H1 (cell line): Measurements from ENCODE around the gene GRM6. TPM values are rescaled to one million over a fixed set of nuclear protein-coding genes. Genes with fewer than 3 reads are reported as not detected.

Experiments used
- CTCF ChIA-PET: fragments of 300-600 bp; sonication (Branson Sonifier 250); formaldehyde crosslinking; loops from one replicate; lab custom pipeline; 2021; ENCODE audit not compliant: partially characterized antibody; lab: Charles Lee
- POLR2A ChIA-PET: fragments of 300-600 bp; sonication (Branson Sonifier 250); formaldehyde crosslinking; loops from one replicate; lab custom pipeline; 2021; ENCODE audit warnings: inconsistent platforms; ENCODE audit not compliant: partially characterized antibody; lab: Charles Lee
- DNase-seq, 2 experiments: peaks; one replicate each; pipeline versions ENCODE4 v3.0.0 to v3.0.0-alpha.2; 2010 to 2022; ENCODE audit warnings: low spot score in 2 of 2, low read depth in 1 of 2, mixed read lengths in 1 of 2
- FAIRE-seq: peaks from 2 replicates; lab custom pipeline; 2011; peaks lifted over from hg19 to GRCh38; lab: Jason Lieb, UNC
- H2AFZ ChIP-seq: 2 replicates; pipeline ENCODE4 v1.8.1; 2012; ENCODE audit warnings: low read length, inconsistent platforms
- H2AK5ac ChIP-seq: 2 replicates; pipeline ENCODE4 v1.6.1; 2013; ENCODE audit warnings: low read depth, low read length
- H2BK120ac ChIP-seq: replicated peaks from 2 replicates; pipeline ENCODE3; 2013; ENCODE audit warnings: low read depth, low read length, inconsistent platforms
- H2BK12ac ChIP-seq: 2 replicates; pipeline ENCODE4 v1.6.1; 2013; ENCODE audit warnings: low read depth, low read length
- H2BK15ac ChIP-seq: 2 replicates; pipeline ENCODE4 v1.6.1; 2013; ENCODE audit warnings: low read length
- H2BK20ac ChIP-seq: 2 replicates; pipeline ENCODE4 v1.6.1; 2013; ENCODE audit warnings: low read length
- H2BK5ac ChIP-seq: 2 replicates; pipeline ENCODE4 v1.6.1; 2013; ENCODE audit warnings: low read depth, low read length
- H3K14ac ChIP-seq: 2 replicates; pipeline ENCODE4 v1.6.1; 2013; ENCODE audit warnings: inconsistent platforms; ENCODE audit not compliant: insufficient read length
- H3K18ac ChIP-seq: 2 replicates; pipeline ENCODE4 v1.6.1; 2013; ENCODE audit warnings: low read length; ENCODE audit errors: extremely low read depth
- H3K23ac ChIP-seq: 2 replicates; pipeline ENCODE4 v1.6.1; 2013; ENCODE audit warnings: inconsistent platforms; ENCODE audit not compliant: insufficient read length
- H3K23me2 ChIP-seq: 2 replicates; pipeline ENCODE4 v1.6.1; 2013; ENCODE audit warnings: low read depth, low read length
- H3K27ac ChIP-seq: 2 replicates; pipeline ENCODE4 v1.6.1; 2011; ENCODE audit warnings: low read depth, low read length, inconsistent platforms
- H3K27me3 ChIP-seq, 4 experiments: replicated peaks in 1 of 4; 1 replicate in 1 of 4; 2 replicates in 3 of 4; pipeline versions ENCODE4 v1.6.1 to v1.8.1; 2011 to 2013; ENCODE audit warnings: low read length in 3 of 4, mild to moderate bottlenecking in 3 of 4, inconsistent platforms in 2 of 4, mixed read lengths in 2 of 4, moderate library complexity in 1 of 4; ENCODE audit not compliant: control insufficient read depth in 3 of 4, insufficient read depth in 3 of 4; ENCODE audit errors: extremely low read depth in 1 of 4
- H3K36me3 ChIP-seq, 4 experiments: 2 replicates each; pipeline versions ENCODE4 v1.6.1 to v1.8.1; 2011 to 2013; ENCODE audit warnings: mild to moderate bottlenecking in 4 of 4, low read length in 3 of 4, moderate library complexity in 2 of 4, control low read depth in 1 of 4, inconsistent platforms in 1 of 4; ENCODE audit not compliant: insufficient read depth in 4 of 4, control insufficient read depth in 2 of 4
- H3K4ac ChIP-seq: replicated peaks from 2 replicates; pipeline ENCODE3; 2013; ENCODE audit warnings: low read length, low read depth, mixed read lengths, inconsistent platforms; ENCODE audit not compliant: insufficient read length
- H3K4me1 ChIP-seq, 4 experiments: replicated peaks in 1 of 4; 1 replicate in 1 of 4; 2 replicates in 3 of 4; pipeline versions ENCODE4 v1.6.1 to v1.8.1; 2011 to 2013; ENCODE audit warnings: low read length in 3 of 4, inconsistent platforms in 2 of 4, mixed read lengths in 1 of 4; ENCODE audit not compliant: insufficient read depth in 4 of 4, control insufficient read depth in 3 of 4
- H3K4me2 ChIP-seq, 2 experiments: 2 replicates each; pipeline versions ENCODE4 v1.6.1 to v1.8.1; 2011 to 2013; ENCODE audit warnings: low read depth in 2 of 2, low read length in 2 of 2, control low read depth in 1 of 2, inconsistent platforms in 1 of 2, mild to moderate bottlenecking in 1 of 2; ENCODE audit not compliant: insufficient read depth in 1 of 2
- H3K4me3 ChIP-seq, 4 experiments: fragments of 200-600, 300-600 bp in 1 of 4; sonication (generic), shearing (Covaris generic), sonication (Bioruptor Twin) in 1 of 4; 2 replicates each; pipeline versions ENCODE4 v1.5.1 to v1.8.1; 2011 to 2016; ENCODE audit warnings: low read length in 4 of 4, low read depth in 3 of 4, control low read depth in 2 of 4, inconsistent platforms in 2 of 4, mild to moderate bottlenecking in 2 of 4, mixed read lengths in 1 of 4, moderate library complexity in 1 of 4; ENCODE audit not compliant: insufficient read depth in 2 of 4; ENCODE audit errors: extremely low read depth in 1 of 4
- H3K56ac ChIP-seq: replicated peaks from 2 replicates; pipeline ENCODE3; 2013; ENCODE audit warnings: low read depth, mild to moderate bottlenecking, mixed read lengths, low read length, inconsistent platforms; ENCODE audit not compliant: insufficient read length
- H3K79me1 ChIP-seq: 2 replicates; pipeline ENCODE4 v1.6.1; 2013; ENCODE audit warnings: low read depth, low read length, control low read depth
- H3K79me2 ChIP-seq, 2 experiments: 2 replicates each; pipeline versions ENCODE4 v1.6.1 to v1.8.1; 2012 to 2013; ENCODE audit warnings: low read length in 2 of 2, mild to moderate bottlenecking in 2 of 2, inconsistent platforms in 1 of 2; ENCODE audit not compliant: insufficient read depth in 2 of 2, control insufficient read depth in 1 of 2
- H3K9ac ChIP-seq, 4 experiments: replicated peaks in 1 of 4; 1 replicate in 1 of 4; 2 replicates in 3 of 4; pipeline versions ENCODE4 v1.6.1 to v1.8.1; 2011 to 2013; ENCODE audit warnings: low read depth in 3 of 4, low read length in 3 of 4, control low read depth in 2 of 4, mild to moderate bottlenecking in 2 of 4, moderate library complexity in 2 of 4, inconsistent platforms in 1 of 4; ENCODE audit errors: extremely low read depth in 1 of 4
- H3K9me3 ChIP-seq, 2 experiments: 2 replicates each; pipeline versions ENCODE4 v1.6.1 to v1.8.1; 2012 to 2013; ENCODE audit warnings: mild to moderate bottlenecking in 2 of 2, moderate library complexity in 2 of 2, control low read depth in 1 of 2, inconsistent platforms in 1 of 2, low read depth in 1 of 2, low read length in 1 of 2, mixed read lengths in 1 of 2; ENCODE audit not compliant: insufficient read depth in 2 of 2
- H4K20me1 ChIP-seq, 2 experiments: replicated peaks in 1 of 2; 2 replicates each; pipeline versions ENCODE3 to v1.8.1; 2011 to 2013; ENCODE audit warnings: inconsistent platforms in 2 of 2, low read length in 2 of 2, mild to moderate bottlenecking in 1 of 2; ENCODE audit not compliant: insufficient read depth in 2 of 2, control insufficient read depth in 1 of 2
- H4K5ac ChIP-seq: 2 replicates; pipeline ENCODE4 v1.6.1; 2013; ENCODE audit warnings: low read length, low read depth, mixed read lengths, inconsistent platforms; ENCODE audit not compliant: insufficient read length
- H4K8ac ChIP-seq: 2 replicates; pipeline ENCODE4 v1.8.0; 2013; ENCODE audit warnings: mild to moderate bottlenecking, moderate library complexity, low read length, inconsistent platforms; ENCODE audit not compliant: insufficient read depth; ENCODE audit errors: extremely low read depth
- H4K91ac ChIP-seq: replicated peaks from 2 replicates; pipeline ENCODE3; 2013; ENCODE audit warnings: low read length, mixed read lengths, inconsistent platforms; ENCODE audit not compliant: insufficient read length
- KDM5A ChIP-seq: fragments of 200-600 bp; IDR thresholded peaks from 2 replicates; pipeline ENCODE4 v1.7.1; 2012; ENCODE audit warnings: mild to moderate bottlenecking, low read length, inconsistent platforms, mixed read lengths
- NANOG ChIP-seq: IDR thresholded peaks from 2 replicates; pipeline ENCODE4 v1.6.1; 2011; ENCODE audit warnings: low read length, low read depth, mild to moderate bottlenecking, inconsistent platforms; ENCODE audit not compliant: insufficient read depth, poor library complexity, severe bottlenecking
- PHF8 ChIP-seq: fragments of 200-600 bp; sonication (generic); conservative IDR thresholded peaks from 2 replicates; pipeline ENCODE4 v1.7.1; 2012; ENCODE audit warnings: low read depth, mild to moderate bottlenecking, inconsistent platforms, low read length, moderate library complexity
- RAD21 ChIP-seq, 2 experiments: IDR thresholded peaks in 1 of 2; conservative IDR thresholded peaks in 1 of 2; 2 replicates each; pipeline ENCODE4 v1.6.1; 2011; ENCODE audit warnings: low read depth in 2 of 2, low read length in 2 of 2, improper control_type of control experiment in 1 of 2, inconsistent platforms in 1 of 2, mild to moderate bottlenecking in 1 of 2, moderate library complexity in 1 of 2
- RBBP5 ChIP-seq: IDR thresholded peaks from 2 replicates; pipeline ENCODE4 v1.7.1; 2012; ENCODE audit warnings: low read depth, mild to moderate bottlenecking, inconsistent platforms, low read length, moderate library complexity, borderline replicate concordance
- SIX5 ChIP-seq: IDR thresholded peaks from 2 replicates; pipeline ENCODE4 v1.6.1; 2011; ENCODE audit warnings: mild to moderate bottlenecking, low read depth, low read length
- WGBS, 2 experiments: shearing (Covaris generic) in 1 of 2; methylation state at CpG; one replicate each; pipeline versions ENCODE4 v1.1.6 to v1.1.7; 2013 to 2015; ENCODE audit warnings: low lambda C conversion rate in 2 of 2, mixed read lengths in 2 of 2, inconsistent platforms in 1 of 2, low coverage in 1 of 2, missing lambda C conversion rate in 1 of 2; ENCODE audit not compliant: insufficient replicate concordance in 2 of 2, insufficient coverage in 1 of 2, insufficient read length in 1 of 2; ENCODE audit errors: extremely low coverage in 1 of 2, missing lambda C conversion rate in 1 of 2; 5-methylcytosine and 5-hydroxymethylcytosine counted together
- polyA plus RNA-seq, 7 experiments: library from polyadenylated mRNA; depleted of rRNA in 3 of 7; stranded (reverse) in 5 of 7; unstranded in 2 of 7; fragments of >200 nt in 5 of 7; fragments of 200-250 nt in 2 of 7; gene quantifications; 1 replicate in 5 of 7; 2 replicates in 1 of 7; 4 replicates in 1 of 7; pipeline versions ENCODE4 v1.2.1 to v1.2.3, GENCODE V29; 2011 to 2013; ENCODE audit warnings: missing spikeins in 2 of 7, mixed read lengths in 2 of 7
- total RNA-seq: library from RNA; stranded (reverse); fragmentation: NEBNext Ultra II Directional; extraction: Animal tissue kit (Norgen Biotek cat#: 25700); gene quantifications from 2 replicates; pipeline ENCODE4 v1.2.1, GENCODE V29; 2021

The GRM6 gene
- total and polyA plus RNA-seq, 2 of the 8 experiments (the other 6 are each of a cell fraction or from before 2014, with no cell fraction given) = not detected

DNA sequence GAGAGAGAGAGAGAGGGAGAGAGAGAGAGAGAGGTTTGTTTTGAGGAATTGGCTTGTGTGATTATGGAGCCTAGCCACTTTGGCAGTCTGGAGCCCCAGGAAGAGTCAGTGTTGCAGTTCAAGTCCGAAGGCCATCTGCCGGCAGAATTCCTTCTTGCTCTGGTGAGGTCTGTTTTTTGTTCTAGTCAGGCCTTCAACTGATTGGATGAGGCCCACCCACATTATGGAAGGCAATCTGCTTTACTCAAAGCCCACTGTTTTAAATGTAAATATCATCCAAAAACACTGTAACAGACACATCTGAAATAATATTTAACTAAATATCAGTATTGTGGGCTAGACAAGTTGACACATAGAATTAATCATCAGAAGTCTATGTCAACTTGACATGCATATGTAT is 11.4 kb upstream of the GRM6 start:
- Histone ChIP-seq H2AK5ac (no peak overlapping the region), H3K9me3 (peaks cover 25 to 45% of the 10 kb centered on the region in 2 experiments), H2BK120ac (no peak overlapping the region), H3K4me2 (no peak overlapping the region), H3K27me3 (no peaks in the 10 kb centered on the region), H3K18ac (no peak overlapping the region), H2BK15ac (no peak overlapping the region), H3K27ac (no peak overlapping the region), H3K4me1 (no peaks in the 10 kb centered on the region), H3K56ac (no peak overlapping the region), H2AFZ (no peak overlapping the region), H3K4me3 (no peak overlapping the region), H3K14ac (no peak overlapping the region), H2BK5ac (no peak overlapping the region), H3K23ac (no peak overlapping the region), H2BK12ac (no peak overlapping the region), H3K4ac (no peak overlapping the region), H3K36me3 (no peaks in the 10 kb centered on the region), H3K79me2 (no peaks in the 10 kb centered on the region), H4K5ac (no peak overlapping the region), H3K79me1 (no peaks in the 10 kb centered on the region), H3K23me2 (no peaks in the 10 kb centered on the region), H4K20me1 (no peaks in the 10 kb centered on the region), H4K91ac (no peak overlapping the region), H2BK20ac (no peak overlapping the region), H3K9ac (no peak overlapping the region), H4K8ac (no peak overlapping the region)
- no peak for FAIRE-seq
- WGBS, 2 experiments = 100% methylated on average over 2 of the region's 2 CpGs; no CpG with 5 or more reads in 1 of the 2 experiments
- ChIA-PET CTCF (no interaction called here), POLR2A (no interaction called here)
- no peak for DNase-seq
- TF ChIP-seq NANOG = no peak
- no peak for TF ChIP-seq KDM5A
- no peak for TF ChIP-seq RAD21 (IDR thresholded peaks at IDR 0.05 in 1 of 2, conservative IDR thresholded peaks at IDR 0.05 in 1 of 2; ENCODE audit: low read depth in 2 of 2, low read length in 2 of 2)
- TF ChIP-seq RBBP5 = no peak
- TF ChIP-seq PHF8 = no peak
- TF ChIP-seq SIX5 = no peak
